IPS-18c (cell line): ENCODE measurements around the gene TAC3.

Source experiments
- H3K4me3 ChIP-seq: 2 replicates; pipeline ENCODE4 v1.7.0; 2013; ENCODE audit warnings: low read depth, mild to moderate bottlenecking, low read length, moderate library complexity; ENCODE audit not compliant: insufficient read depth
- H3K9me3 ChIP-seq: one replicate; pipeline ENCODE4 v1.6.1; 2013; ENCODE audit warnings: mild to moderate bottlenecking, low read length, moderate library complexity; ENCODE audit not compliant: control insufficient read depth, insufficient read depth

The TAC3 gene

GRCh38 chr12:57011438-57012424 is 4.6 kb downstream of the TAC3 start:
- Histone ChIP-seq H3K9me3 (no peaks in the 10 kb centered on the region), H3K4me3 (no peak overlapping the region)

GRCh38 chr12:57010627-57011247 is 5.6 kb downstream of the TAC3 start:
- no peak overlapping the region for H3K4me3 ChIP-seq
- no peaks in the 10 kb centered on the region for H3K9me3 ChIP-seq

GRCh38 chr12:57009949-57010626 is 6.2 kb downstream of the TAC3 start:
- no peak overlapping the region for H3K4me3 ChIP-seq
- H3K9me3 ChIP-seq, result no peaks in the 10 kb centered on the region

- H3K9me3 ChIP-seq, result no peaks in the 10 kb centered on the region
- no peak overlapping the region for H3K4me3 ChIP-seq
Observed at GRCh38 chr12:57008178-57008577, 8.2 kb downstream of the TAC3 start.

- no peak overlapping the region for H3K4me3 ChIP-seq
Observed at GRCh38 chr12:57006809-57007475, 9.4 kb downstream of the TAC3 start.

GRCh38 chr12:57005980-57006808 is 10.1 kb downstream of the TAC3 start, which contains the start of gene ZBTB39:
Gene ZBTB39 (minus strand): TSS chr12:57006546. CDS start chr12:57004917, 1,629 bp downstream.
- Histone ChIP-seq H3K4me3 (peak within 1 kb of the TSS; percentile 78), H3K9me3 (no peaks in the 10 kb centered on the region)

More at GRCh38 chr12:57006809-57007475, 9.4 kb downstream of the TAC3 start:
- no peaks in the 10 kb centered on the region for H3K9me3 ChIP-seq

GRCh38 chr12:57004651-57005050 is 11.7 kb downstream of the TAC3 start:
- no peak overlapping the region for H3K4me3 ChIP-seq
- H3K9me3 ChIP-seq, result no peaks in the 10 kb centered on the region

GRCh38 chr12:57003395-57003794 is 12.9 kb downstream of the TAC3 start:
- H3K4me3 ChIP-seq, result no peak overlapping the region
- H3K9me3 ChIP-seq, result no peaks in the 10 kb centered on the region

GRCh38 chr12:57001448-57001906 is 14.9 kb downstream of the TAC3 start:
- Histone ChIP-seq H3K4me3 (no peak overlapping the region), H3K9me3 (no peaks in the 10 kb centered on the region)

GRCh38 chr12:57000393-57000792 is 15.9 kb downstream of the TAC3 start:
- no peaks in the 10 kb centered on the region for H3K9me3 ChIP-seq

GRCh38 chr12:56999456-56999855 is 16.9 kb downstream of the TAC3 start:
- no peaks in the 10 kb centered on the region for H3K9me3 ChIP-seq
- no peak overlapping the region for H3K4me3 ChIP-seq

More at GRCh38 chr12:57000393-57000792, 15.9 kb downstream of the TAC3 start:
- H3K4me3 ChIP-seq, result no peak overlapping the region

GRCh38 chr12:56998981-56999380 is 17.3 kb downstream of the TAC3 start:
- no peaks in the 10 kb centered on the region for H3K9me3 ChIP-seq
- H3K4me3 ChIP-seq, result no peak overlapping the region

GRCh38 chr12:56998316-56998715 is 18.0 kb downstream of the TAC3 start:
- H3K4me3 ChIP-seq, result no peak overlapping the region
- no peaks in the 10 kb centered on the region for H3K9me3 ChIP-seq

- Histone ChIP-seq H3K9me3 (no peaks in the 10 kb centered on the region), H3K4me3 (no peak overlapping the region)
Observed at GRCh38 chr12:56996793-56997545, 19.4 kb downstream of the TAC3 start.

GRCh38 chr12:56995930-56996496 is 20.3 kb downstream of the TAC3 start:
- Histone ChIP-seq H3K4me3 (no peak overlapping the region), H3K9me3 (no peaks in the 10 kb centered on the region)
